Hematopoietic multipotent progenitor cell treated with erythropoietin and hydrocortisone succinate and interleukin-3 and kit ligand, for 6 days (in vitro differentiated cells): Measurements from ENCODE around the gene PDGFA.
A peak's percentile ranks its signal among the peaks of the same experiment; 100 is the strongest.

Source experiments
- DNase-seq: peaks from one replicate; pipeline ENCODE4 v3.0.0-alpha.2; 2015

PDGFA gene

DNA sequence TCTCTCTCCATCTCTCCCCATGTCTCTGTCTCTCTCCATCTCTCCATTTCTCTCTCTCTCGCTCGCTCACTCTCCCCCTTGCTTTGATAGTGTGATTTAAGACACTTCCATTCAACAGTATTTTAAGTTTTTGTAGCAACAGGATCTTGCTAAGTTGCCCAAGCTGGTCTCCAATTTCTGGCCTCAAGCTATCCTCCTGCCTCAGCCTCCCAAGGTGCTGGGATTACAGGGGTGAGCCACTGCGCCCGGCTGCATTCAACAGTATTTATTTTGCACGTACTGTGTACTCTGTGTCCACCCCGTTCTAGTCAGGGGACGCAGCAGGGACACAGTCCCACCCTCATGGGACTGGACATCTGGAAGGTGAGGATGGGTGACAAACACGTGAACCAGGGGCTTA lies 14.4 kb upstream of the PDGFA start:
- DNase-seq: no peak

DNA sequence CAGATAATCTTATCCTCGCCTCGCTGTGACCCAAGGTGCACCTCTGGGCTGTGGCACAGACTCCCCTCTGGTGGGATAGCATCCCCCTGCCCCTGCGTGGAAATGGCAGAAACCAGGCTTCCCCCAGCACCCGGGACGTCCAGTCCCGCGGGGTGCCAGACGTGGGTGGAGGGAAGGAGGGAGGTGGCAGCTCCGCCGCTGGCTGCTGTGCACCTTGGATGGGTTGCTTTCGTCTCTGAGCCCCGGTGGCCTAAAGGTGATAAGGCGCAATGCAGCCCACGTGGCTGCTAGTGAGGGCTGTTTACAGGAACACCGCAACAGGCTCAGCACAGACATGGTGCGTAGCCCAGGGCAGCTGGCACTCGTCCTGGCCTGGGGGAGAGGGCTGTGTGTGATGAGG lies 13.6 kb upstream of the PDGFA start:
- no peak for DNase-seq

DNA sequence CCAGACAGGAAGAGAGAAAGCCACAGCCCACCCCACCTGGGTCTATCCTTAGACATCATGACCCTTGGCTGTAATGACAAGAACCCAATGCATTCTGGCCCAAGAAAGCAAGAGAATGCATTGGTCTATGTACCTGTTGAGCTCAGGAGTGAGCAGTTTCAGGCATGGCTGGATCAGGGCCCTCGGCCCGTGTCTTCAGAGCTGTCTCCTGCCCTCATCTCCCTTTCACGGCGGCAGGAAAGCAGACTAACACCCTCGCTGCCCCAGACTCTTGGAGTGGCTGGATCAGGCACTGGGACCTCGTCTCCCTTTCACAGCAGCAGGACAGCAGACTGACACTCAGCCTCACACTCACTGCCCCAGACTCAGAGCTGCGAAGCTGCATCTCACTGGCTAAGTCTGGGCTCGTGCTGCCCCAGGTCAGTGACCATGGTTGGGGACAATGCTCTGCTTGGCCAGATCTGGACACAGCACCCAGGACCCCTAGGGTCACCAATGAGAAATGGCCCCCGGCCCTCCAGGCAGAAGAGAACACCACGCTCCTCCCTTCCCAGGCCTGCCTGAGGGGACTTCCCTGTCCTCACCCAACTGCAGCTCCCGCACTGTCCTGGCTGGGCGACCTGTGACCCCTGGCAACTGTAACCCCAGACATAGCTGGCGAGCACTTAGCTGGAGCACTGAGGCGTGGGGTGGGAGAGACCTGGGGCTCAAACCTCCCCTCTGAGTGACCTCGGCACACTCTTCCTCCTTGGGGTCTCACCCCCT lies 12.9 kb upstream of the PDGFA start:
- no peak for DNase-seq

DNA sequence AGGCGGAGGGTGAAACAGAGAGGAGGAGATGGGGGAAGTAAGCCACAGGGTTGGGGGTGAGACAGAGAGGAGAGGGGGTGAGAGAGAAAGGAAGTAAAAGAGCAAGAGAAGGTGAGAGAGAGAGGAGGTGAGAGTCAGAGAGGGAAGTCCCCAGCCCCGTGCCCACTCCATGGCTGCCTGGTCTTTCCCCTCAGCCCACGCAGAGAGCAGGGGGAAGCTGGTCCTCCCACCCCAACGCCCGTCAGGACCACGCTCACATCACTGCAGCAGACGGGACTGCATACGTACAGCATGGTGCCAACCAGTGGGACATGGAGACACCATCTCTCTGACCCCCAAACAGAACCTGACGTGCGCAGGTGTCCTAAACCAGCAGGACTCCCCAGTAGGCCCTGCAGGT lies 12.1 kb upstream of the PDGFA start:
- no peak for DNase-seq

DNA sequence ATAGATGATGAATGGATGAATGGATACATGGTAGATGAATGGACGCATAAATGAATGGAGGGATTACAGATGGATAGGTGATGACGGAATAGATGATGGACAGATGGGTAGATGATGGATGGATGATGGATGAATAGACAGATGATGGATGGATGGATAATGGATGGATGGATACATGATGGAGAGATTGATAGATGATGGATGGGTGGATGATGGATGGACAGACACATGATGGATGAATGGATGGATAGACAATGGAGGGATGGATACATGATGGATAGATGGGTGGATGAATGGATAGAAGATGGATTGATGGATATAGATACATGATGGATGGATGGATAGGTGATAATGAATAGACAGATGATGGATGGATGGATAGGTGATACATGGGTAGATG lies 8.8 kb upstream of the PDGFA start:
- DNase-seq: no peak

DNA sequence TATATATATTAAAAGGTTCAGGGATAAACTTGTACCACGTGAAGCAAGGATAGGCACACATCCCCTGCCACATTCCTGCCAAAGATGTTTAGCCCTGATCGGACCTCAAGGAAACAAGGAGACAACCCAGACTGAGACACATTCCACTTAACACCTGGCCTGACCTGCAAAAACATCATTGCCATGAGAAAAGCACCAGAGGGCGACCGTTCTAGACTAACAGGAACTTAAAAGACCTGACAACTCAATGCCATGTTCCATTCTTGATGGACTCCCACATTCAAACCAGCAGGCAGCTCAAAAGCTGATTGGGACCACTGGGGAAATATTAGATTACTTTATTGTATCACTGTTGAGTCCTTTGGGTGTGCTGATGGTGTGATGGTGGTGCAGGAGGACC lies 8.1 kb upstream of the PDGFA start:
- no peak for DNase-seq

DNA sequence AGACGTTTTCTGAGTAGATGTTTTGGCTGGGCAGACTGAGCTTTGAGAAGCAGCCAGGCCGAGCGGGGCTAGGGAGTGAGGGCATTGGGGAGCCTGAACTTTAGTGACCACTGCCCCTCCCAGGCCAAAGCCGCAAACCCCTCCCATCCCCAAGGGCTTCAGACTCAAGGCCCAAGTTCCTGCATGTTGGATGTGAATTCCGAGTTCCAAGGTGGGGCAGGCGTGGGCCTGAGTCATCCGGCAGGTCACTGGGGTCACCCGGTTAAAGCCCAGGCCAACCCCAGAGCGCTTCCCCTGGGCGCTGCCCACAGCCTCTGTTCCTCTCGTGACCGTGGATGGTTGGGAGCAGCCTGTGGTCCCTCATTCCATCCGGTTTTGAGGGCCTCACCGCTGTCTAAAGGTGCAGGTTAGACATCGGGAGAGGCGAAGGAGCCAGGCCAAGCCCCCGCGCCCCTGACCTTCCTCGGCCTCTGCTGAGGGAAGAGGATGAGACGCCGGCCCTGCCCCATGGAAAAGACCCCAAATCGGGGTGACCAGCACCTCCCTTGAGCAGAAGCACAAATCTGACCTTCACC lies 6.9 kb upstream of the PDGFA start:
- no peak for DNase-seq

DNA sequence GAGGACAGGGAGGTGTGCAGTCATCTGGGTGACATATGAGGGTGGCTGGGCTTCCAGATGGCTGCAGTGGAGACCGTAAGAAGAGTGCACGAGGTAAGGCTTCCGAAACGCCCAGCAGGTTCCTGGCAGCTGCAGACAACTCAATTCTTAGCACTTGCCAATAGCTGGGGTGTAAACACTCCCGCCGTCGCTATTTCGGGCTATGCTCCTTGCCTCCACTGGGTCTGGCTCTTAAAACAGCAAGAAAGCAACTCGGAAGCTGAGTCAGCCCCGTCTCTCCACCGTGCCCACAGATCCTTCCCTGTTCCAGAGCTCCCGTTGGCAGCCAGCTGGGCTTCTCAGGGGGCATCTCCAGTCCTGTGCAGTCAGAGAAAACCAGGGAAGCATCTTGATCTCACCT lies 6.1 kb upstream of the PDGFA start:
- no peak for DNase-seq

DNA sequence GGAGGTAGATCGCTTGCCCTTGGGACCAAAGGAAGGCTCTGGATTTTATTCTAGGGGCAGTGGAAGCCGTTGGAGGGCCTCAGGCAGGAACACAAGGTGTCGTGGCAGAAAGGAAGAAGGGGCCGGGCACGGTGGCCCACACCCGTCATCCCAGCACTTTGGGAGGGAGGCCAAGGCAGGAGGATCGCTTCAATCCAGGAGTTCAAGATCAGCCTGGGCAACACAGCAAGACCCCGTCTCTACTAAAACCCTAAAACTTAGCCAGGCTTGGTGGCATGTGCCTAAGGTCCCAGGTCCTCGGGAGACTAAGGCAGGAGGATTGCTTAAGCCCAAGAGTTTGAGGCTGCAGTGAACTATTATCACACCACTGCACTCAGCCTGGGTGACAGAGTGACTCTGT lies 5.2 kb upstream of the PDGFA start:
- DNase-seq: no peak

DNA sequence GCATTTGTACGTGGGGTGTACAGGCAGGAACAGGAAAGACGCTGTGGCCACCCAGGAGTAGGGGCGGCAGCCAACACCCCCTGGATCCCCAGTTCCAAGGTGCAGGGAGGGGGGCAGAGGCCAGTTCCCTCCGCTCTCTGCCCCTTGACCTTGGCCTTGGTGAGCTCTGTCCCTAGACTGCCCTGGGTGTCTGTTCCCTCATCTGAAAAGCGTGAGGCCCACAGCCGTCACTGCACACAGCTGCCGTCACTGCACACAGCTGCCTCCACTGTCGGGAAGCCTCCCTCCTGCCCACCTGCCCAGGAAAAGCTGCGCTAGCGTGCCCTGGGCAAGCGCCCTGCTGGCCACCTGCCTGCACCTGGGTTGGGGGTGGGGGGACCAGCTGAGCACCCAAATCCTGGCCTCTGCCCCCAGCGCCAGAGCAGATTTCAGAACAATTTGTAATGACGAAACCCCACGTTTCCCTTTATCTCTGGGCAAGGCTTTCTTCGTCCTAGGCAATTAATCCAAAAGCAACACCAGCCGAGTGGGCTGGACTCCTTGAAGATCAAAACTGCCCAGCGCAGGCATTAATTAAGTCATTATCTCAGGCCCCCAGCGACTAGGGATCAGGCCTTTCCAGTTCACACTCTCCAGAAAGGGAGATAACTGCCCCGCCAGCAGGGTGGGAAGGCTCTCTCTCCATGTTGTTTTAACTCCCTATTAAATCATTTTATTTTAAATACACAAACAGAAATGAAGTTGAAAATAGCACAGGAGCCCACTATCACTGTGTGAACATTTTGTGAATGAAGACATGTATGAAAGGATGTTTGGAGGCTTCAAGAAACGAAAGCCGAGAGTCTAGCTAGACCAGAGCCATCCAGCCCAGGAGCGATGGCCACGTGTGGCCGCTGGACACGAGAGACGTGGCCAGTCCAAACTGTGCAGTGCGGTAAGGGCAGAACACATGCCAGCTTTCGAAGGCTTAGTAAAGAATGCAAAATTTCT lies 4.0 kb upstream of the PDGFA start:
- peak; percentile 54 for DNase-seq

DNA sequence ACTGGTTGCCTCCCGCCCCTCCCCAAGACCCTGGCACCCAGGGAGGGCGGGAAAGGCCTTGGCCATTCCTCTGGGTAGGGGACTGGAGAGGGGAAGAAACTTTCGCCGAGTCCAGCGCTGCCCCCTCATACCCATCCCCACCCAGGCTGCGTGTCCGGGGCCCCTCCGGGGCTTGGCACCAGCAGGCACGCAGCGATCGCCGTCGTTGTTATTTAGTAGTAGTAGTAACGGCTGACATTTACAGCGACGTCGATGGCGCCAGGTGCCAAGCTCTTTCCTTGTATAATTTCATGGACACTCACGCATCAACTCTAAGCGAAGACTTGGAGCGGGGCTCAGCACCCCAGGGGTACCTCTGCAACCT lies 3.3 kb upstream of the PDGFA start:
- DNase-seq: no peak

DNA sequence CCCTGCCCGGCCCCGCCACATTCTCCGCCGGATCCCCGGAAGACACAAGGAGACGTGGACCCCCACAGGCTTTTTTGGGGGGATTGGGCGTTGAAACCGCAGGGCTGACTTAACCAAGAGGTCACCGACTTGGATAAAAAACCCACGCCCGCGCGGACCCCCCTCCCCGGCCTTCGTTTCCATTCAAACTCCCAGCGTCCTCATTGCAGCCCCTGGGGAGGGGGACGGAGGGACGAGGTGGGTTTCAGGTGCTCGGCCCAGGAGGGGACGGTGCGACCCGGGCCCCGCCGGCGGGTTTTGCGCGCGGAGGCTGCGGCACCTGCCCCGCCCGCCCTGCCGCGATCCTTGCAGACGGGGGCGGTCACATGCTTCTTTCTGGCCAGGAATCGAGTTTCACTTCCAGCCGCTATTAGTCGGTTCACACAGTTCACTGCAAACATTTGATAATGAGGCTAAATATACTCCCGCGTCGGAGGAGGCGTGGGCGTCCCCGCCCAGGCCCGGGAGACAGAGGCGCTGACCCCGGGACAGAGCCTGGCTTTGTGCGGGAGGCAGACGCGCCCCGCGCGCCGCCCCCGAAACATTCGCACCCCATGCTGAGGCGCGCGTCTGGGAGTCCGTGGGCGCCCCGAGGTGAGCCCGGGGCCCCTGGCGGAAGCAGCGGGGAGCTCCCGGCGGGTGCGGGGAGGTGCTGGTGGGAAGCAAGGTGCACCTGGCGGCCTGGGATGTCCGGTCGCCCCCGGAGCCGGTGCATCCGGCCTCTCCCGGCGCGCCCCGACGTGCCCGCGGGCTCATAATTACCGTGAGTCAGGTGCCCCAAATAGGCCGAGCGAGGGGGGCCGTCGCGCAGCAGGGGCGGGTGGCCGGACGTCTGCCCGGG lies 2.7 kb upstream of the PDGFA start:
- DNase-seq: peak; percentile 77

DNA sequence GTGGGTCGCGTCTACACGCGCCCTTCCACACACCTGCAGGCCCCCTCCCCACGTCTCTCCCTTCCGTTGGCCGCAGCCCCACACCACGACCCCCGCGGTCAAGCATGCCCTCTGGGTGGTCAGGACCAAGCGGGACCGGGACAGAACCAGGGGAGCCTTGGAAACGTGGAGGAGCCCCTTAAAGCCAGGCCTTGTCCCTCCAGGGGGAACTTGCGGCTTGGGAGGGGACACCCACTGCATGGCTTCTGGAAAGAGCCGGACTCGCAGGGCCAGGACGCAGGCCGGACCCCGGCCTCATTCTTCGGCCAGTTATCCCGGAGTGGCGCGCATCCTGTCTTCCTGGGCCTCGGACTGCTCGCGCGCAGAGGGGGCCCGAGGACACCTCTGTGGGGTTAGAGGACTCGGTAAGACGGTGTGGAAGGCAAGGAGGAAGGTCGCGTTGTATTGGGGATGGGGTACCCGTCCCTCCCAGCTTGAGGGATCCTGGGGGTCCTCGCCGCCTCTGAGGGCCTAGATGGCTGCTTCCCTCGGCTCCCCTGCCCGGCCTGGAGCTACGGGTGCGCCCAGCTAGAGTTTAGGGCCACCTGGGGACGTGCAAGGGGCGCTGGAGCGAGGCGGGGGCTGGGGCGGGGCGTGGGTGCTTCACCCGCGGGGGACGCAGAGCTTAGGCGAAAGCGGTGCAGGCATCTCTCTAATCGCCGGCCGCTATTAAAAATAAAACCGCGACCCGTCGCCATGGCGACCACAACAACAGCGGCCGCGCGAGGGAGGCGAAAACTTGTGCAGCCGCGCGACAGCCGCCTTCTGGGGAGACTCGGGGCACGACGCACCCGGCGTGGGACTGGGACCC lies 1.8 kb upstream of the PDGFA start:
- peak; percentile 69 for DNase-seq

DNA sequence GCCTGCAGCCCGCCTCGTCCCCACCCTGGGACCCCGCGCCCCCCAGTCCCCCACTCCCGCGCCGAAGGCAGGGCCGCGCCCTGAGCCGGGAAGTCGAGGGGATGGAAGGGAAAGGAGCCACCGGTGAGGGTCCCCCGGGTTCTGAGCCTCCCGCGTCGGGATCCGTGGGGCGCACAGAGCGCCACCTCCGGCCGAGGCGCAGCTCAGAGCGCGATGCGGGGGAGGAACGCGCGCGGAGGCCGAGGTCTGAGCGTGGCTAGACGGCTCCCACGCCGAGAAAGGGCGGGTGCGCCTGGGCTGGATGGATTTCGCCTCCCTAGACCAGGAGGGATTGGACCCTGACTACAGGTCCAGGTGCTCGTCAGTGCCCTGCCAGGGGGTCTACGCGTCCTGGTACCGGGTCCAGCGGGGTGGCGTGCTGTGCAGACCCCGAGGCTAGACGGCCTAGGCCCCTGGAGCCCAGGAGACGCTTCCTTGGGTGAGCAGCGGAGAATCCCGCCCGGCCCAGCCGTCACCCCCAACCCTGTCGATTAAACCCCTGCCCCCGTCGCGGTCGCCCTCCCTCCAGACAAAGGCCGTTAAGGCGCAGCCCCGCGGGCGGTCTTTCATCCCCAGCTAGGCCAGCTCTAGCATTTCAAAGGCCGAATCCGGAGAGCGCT lies 986 bp upstream of the PDGFA start:
- DNase-seq: no peak

DNA sequence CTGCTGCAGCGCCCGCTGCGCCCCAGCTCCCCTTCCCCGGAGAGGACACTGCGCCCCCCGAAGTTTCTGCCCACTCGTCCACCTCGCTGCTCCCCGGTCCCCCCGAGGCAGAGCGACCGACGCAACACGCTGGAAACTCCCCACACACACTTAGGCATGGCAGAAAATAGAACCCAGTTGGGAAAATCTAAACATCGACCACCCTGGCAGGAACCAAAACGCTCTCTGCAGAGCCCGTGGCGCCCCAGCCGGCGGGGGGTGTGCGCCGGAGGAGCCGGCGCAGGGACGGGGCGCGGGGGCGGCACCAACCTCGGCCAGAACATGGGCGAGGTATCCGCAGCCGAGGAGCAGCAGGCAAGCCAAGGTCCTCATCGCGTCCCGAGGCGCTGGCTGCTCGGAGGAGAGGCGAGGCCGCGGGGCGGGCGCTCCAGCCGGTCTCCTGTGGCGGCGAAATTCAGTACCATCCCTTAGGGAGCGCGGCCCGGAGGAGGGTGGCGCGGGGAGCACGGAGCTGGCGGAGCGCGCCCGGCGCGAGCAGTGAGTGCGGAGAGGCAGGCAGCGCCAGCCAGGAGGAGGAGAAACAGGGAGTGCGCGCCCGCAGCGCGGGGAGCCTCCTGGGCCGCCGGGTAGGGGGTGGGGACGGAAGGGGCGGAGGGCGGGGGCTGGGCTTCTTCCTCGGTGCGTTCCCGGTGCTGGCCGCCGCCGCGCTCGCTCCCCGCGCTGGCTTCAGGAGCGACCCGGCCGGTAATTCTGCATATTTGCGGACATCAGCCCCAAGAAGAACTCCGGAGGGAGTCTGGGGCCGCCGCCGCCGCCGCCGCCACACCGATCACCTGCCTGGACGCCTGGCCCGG lies 789 bp downstream of the PDGFA start:
- peak; percentile 44 for DNase-seq

DNA sequence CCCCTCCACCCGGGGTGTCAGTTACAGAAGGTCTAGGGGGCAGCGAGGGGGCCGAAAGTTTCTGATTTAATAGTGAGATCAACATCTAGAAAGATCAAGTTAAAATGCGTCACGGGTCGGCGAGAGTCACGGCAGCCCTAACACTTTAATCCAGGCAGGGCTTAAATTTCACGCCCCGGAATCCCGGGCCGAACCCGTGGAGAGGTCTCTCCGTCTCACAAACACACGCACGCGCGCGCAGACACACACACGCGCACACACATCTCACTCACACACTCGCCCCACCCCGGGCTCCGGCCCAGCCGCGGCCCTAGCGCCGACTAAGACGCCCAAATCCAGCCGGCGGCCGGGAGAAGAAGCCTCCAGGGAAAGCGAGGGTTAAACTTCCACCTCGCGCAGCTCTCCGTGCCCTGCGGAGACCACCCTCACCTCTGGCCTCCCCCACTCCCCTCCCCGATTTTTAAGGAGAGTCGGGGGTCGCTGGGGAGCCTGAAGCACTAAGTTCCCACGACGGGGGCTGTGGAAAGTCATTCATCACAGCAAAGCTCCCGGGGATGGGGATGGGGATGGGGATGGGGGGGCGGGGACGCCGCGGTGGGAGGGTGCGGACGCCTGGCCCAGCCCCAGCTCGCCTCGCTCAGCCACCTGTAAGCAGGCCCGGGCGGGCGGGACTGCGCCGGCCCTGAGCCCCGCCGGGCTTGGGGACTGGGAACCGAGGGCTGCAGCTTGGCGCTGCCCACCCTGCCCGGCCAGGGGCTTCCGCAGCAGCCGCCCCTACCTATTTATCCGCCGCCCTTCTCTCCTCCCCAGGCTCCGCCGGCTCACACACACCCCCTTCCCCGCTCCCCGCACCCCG lies 1.6 kb downstream of the PDGFA start:
- no peak for DNase-seq

DNA sequence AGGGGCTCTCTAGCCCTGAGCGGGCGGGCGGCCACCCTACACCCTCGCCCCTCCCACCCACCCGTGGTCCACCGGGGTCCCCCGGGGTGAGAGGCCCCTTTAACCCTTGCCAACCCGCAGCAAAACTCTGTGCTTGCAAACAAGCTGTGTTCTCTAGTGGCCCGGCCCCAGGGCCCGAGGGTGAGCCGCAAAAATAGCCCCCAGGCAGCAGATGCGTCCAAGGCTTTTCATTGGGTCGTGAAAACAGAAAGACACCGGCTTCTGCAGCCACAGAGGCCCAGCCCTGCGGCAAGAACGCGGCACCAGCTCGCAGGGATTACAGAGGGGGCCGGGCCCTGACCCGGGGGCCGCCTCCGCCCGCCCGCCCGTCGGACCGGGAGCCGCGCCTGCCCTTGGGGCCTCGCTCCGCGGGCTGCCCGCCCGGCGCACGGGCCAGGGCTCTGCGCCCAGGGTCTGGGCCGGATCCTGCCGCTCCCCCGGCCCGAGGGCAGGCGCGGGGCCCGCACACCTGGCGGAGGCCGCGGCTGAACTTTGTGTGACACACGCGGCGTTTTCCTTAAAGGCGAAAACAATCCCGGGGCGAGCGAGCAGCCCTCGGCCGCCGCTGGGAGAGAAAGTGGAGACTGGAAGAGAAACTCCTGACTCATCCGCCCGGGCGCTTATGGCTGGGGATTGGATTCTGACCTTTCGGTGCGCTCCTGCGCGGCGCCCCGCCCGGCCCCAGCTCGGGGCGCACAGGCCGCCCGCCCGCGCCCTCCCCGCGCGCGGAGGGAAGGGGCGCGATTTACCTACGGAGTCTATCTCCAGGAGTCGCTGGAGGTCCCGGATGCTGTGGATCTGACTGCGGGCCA lies 2.8 kb downstream of the PDGFA start:
- no peak for DNase-seq

DNA sequence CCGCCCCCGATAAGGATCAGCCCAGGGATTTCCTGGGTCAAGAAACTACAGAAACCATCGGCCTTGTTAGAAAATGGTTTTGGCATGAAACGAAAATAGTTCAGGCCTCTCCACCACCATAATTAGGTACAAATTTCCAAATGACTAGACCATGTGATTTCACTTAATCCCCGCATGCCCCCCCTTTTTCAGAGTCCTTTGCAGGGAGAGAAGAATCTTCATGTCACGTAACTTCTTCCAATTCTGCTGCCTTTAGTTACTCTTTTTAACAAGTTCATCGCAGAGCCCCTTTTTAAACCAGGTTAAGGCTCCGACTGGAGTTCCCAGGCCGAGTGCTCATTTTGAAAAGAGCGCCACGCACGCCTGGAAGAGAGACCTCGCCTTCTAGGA lies 3.4 kb downstream of the PDGFA start:
- no peak for DNase-seq
